Fibroblast of lung (primary cell): Measurements from ENCODE around the gene OR4D6.

ENCODE experiments used
- EZH2 ChIP-seq: IDR thresholded peaks from 2 replicates; pipeline ENCODE4 v1.5.1; 2012; ENCODE audit warnings: low read length, control low read depth, mild to moderate bottlenecking; ENCODE audit errors: missing control alignments
- TF ChIP-seq, protein P1 (sequence below), 2 donors: IDR thresholded peaks in 1 of 2; conservative IDR thresholded peaks in 1 of 2; 1 replicate in 1 of 2; 2 replicates in 1 of 2; pipeline ENCODE4 v1.5.1; 2011 to 2012; ENCODE audit warnings: low read length in 2 of 2, control low read depth in 1 of 2, inconsistent platforms in 1 of 2, low read depth in 1 of 2, mild to moderate bottlenecking in 1 of 2

DNA sequence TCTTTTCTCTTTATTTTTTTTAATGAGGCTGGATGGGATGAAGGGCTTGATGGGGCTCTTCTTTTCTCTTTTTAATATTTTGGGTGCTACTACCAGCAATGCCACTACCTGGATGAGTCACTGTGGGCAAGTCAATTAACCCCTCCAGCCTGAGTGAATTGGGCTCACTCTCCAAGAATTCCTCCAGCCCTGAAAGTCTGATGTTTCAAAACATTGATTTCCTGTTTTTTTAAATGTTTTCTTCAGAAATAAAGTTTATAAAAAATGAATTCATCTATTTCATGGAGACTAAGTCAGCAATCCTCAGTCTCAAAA lies 29.7 kb upstream of the OR4D6 start:
- TF ChIP-seq EZH2, result no peak
- TF ChIP-seq, protein P1, sequence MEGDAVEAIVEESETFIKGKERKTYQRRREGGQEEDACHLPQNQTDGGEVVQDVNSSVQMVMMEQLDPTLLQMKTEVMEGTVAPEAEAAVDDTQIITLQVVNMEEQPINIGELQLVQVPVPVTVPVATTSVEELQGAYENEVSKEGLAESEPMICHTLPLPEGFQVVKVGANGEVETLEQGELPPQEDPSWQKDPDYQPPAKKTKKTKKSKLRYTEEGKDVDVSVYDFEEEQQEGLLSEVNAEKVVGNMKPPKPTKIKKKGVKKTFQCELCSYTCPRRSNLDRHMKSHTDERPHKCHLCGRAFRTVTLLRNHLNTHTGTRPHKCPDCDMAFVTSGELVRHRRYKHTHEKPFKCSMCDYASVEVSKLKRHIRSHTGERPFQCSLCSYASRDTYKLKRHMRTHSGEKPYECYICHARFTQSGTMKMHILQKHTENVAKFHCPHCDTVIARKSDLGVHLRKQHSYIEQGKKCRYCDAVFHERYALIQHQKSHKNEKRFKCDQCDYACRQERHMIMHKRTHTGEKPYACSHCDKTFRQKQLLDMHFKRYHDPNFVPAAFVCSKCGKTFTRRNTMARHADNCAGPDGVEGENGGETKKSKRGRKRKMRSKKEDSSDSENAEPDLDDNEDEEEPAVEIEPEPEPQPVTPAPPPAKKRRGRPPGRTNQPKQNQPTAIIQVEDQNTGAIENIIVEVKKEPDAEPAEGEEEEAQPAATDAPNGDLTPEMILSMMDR (conservative IDR thresholded peaks at IDR 0.05 in 1 of 2, IDR thresholded peaks at IDR 0.05 in 1 of 2; ENCODE audit: low read depth in 1 of 2, low read length in 2 of 2), result no peak
